ENCODE measurements around the gene LCN1.

- TF ChIP-seq CTCF (conservative IDR thresholded peaks at IDR 0.05; ENCODE audit: low read length) (no peak), EZH2phosphoT487 (IDR thresholded peaks at IDR 0.05; ENCODE audit: borderline replicate concordance) (no peak)
Observed at GRCh38 chr9:135530146-135530545, 8.9 kb downstream of the LCN1 start.
